ENCODE data around the gene UFC1.

Gene UFC1

DNA sequence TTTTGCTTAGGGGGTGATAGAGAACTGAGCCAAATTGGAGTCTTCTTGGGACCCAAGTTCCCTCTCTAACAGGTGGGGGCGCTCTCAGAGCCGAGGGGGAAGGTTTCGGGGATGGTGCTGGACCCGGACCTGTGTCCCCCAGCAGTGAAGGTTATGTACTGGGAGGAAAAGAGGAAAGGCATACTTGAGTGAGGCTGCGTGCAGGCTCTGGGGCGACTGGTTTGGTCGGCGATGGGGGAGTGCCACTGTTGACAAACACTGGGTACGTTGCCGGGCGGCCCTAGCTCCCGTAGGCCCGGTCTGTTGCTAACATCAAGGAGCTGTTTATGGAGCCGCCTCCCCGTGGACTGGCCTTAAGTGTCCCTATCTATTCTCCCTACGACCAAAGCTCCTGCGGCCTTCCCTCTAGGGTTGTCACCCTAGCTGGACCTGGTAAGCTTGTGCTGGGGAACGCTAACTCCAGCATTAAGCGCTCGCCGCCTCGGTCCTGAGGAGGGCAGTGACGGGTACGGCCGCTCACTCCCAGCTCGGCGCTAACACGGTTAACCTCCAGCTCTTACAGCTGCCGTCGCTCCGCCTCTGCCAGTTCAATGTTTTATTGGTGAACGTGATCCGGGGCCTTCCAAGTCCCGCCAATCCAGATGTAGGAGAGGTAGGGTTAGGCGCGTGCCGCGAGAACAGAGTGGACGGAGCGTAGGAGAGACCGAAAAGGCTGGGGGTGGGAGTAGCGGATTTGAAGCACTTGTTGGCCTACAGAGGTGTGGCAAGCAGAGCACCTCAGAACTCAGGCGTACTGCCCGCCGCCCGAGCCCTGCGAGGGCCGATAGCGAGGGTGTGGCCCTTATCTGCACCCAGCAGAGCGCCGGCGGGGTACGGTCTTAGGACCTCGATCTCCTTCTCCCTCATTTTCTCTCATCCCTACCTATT, 12.2 kb downstream of the UFC1 start, which contains the start of gene PPOX:
TSS of gene PPOX (plus strand) at position 685 of the 927 bp plus-strand sequence. CDS start 422 bp downstream, outside the sequence.
- DNase-seq (ENCODE audit: low spot score in 2 of 2) = peak; percentile 85 to 90
- peak; percentile 92 for ATAC-seq (replicated peaks; ENCODE audit: extremely low read depth, poor library complexity, severe bottlenecking)
- Mint-ChIP-seq H3K36me3 (ENCODE audit: insufficient read depth) (peaks cover 20% of the 10 kb centered on the region), H3K4me3 (peak within 1 kb of the TSS; percentile 76), H3K9me3 (no peaks in the 10 kb centered on the region), H3K27me3 (no peaks in the 10 kb centered on the region), H3K27ac (ENCODE audit: low read depth) (peak within 1 kb of the TSS; percentile 98), H3K4me1 (peaks cover 55% of the 10 kb centered on the region)

DNA sequence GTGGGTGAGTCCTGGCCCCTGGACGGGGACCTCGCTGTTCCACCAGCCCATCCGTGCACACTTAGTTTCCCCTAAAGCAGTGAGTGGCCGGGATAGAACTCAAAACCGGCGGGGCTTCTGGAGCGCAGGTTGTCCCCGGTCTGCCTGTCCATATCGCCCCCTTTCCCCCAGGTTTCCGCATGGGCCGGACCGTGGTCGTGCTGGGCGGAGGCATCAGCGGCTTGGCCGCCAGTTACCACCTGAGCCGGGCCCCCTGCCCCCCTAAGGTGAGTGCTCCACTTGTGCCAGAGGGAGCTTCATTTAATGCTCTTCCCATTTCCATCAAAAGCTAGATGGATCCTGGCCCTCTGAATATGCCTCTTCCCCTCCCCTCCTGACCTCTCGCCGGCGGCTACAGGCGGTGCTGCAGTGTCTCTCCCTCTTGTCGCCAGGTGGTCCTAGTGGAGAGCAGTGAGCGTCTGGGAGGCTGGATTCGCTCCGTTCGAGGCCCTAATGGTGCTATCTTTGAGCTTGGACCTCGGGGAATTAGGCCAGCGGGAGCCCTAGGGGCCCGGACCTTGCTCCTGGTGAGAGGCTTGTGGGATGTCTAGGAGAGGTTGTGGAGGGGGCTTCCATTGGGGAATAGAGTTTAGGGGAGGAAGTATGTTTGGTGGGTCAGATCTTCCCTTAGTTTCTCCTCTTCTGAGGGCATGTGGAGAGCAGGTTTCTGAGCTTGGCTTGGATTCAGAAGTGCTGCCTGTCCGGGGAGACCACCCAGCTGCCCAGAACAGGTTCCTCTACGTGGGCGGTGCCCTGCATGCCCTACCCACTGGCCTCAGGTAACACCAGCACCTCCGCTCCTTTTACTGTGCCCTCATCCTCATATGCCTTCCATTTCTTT, 13.1 kb downstream of the UFC1 start:
- Mint-ChIP-seq H3K4me3 (peak overlapping the region; percentile 76), H3K27ac (ENCODE audit: low read depth) (peak overlapping the region; percentile 98), H3K27me3 (no peaks in the 10 kb centered on the region), H3K4me1 (peaks cover 53% of the 10 kb centered on the region), H3K36me3 (ENCODE audit: insufficient read depth) (peaks cover 29% of the 10 kb centered on the region), H3K9me3 (no peaks in the 10 kb centered on the region)
- no peak for ATAC-seq (replicated peaks; ENCODE audit: extremely low read depth, poor library complexity, severe bottlenecking)
- no peak for DNase-seq (ENCODE audit: low spot score in 2 of 2)

DNA sequence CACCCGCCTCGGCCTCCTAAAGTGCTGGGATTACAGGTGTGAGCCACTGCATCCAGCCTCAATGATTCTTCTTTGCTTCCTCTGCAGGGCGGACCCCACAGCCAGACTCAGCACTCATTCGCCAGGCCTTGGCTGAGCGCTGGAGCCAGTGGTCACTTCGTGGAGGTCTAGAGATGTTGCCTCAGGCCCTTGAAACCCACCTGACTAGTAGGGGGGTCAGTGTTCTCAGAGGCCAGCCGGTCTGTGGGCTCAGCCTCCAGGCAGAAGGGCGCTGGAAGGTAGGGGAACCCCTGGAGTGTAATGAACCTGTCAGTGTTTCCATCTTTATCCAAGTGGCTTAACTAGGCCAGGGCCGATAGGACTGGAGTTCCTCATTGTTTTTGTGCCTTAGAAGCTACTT, 15.1 kb downstream of the UFC1 start:
- Mint-ChIP-seq H3K9me3 (no peaks in the 10 kb centered on the region), H3K4me3 (peak overlapping the region; percentile 76), H3K27ac (ENCODE audit: low read depth) (no peak overlapping the region), H3K27me3 (no peaks in the 10 kb centered on the region), H3K36me3 (ENCODE audit: insufficient read depth) (peaks cover 41% of the 10 kb centered on the region), H3K4me1 (peaks cover 63% of the 10 kb centered on the region)
- DNase-seq (ENCODE audit: low spot score in 2 of 2) (no peak), ATAC-seq (replicated peaks; ENCODE audit: extremely low read depth, poor library complexity, severe bottlenecking) (no peak)

DNA sequence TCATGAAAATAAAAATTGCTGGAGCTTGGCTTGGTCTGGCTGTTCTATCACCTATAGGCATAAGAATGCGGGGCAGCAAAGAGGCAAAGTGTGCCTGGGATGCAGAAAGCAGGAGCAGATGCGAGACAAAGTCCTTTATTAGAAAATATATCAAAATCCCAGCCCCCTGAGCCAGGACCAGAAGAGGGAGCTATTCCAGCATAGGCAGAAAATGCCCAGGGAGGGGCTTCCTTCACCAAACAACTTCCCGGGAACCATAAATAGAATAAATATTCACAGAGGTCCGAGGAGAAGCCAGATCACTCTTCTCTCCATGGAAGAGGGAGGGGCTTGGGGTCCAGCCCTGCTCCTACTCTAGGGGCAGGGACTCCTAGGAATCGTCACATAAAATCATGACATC, 17.4 kb downstream of the UFC1 start:
- DNase-seq (ENCODE audit: low spot score in 2 of 2) (no peak), ATAC-seq (replicated peaks; ENCODE audit: extremely low read depth, poor library complexity, severe bottlenecking) (no peak)
- H3K36me3 Mint-ChIP-seq (ENCODE audit: insufficient read depth) = peaks cover 44% of the 10 kb centered on the region
- peaks cover 69% of the 10 kb centered on the region for H3K4me1 Mint-ChIP-seq
- H3K27ac Mint-ChIP-seq (ENCODE audit: low read depth) = peak overlapping the region; percentile 73
- no peak overlapping the region for H3K4me3 Mint-ChIP-seq
- H3K9me3 Mint-ChIP-seq = no peaks in the 10 kb centered on the region
- H3K27me3 Mint-ChIP-seq = no peaks in the 10 kb centered on the region

DNA sequence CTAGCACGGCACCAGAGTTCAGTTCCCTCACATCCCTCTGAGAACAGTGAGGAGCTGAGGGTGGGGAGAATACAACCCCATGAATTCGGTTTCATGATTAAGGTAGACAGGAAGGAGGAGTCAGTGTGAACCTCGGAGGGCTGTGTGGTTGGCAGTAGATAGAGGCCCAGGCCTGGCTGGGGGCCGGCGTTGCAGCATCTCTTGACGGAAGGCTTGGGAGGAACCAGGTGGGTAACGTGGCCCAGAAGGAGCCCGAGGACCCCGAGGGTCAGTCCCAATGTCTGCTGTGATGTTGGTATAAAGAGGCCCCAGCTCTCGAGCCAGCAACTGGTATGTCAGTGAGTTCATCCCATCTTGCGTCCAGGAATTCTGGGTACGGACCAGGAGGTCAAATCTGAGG, 17.9 kb downstream of the UFC1 start:
- peaks cover 69% of the 10 kb centered on the region for H3K4me1 Mint-ChIP-seq
- no peaks in the 10 kb centered on the region for H3K27me3 Mint-ChIP-seq
- H3K9me3 Mint-ChIP-seq = no peaks in the 10 kb centered on the region
- DNase-seq (ENCODE audit: low spot score in 2 of 2) (no peak), ATAC-seq (replicated peaks; ENCODE audit: extremely low read depth, poor library complexity, severe bottlenecking) (no peak)
- H3K36me3 Mint-ChIP-seq (ENCODE audit: insufficient read depth) = peaks cover 42% of the 10 kb centered on the region
- H3K27ac Mint-ChIP-seq (ENCODE audit: low read depth) = peak overlapping the region; percentile 73
- H3K4me3 Mint-ChIP-seq = no peak overlapping the region

DNA sequence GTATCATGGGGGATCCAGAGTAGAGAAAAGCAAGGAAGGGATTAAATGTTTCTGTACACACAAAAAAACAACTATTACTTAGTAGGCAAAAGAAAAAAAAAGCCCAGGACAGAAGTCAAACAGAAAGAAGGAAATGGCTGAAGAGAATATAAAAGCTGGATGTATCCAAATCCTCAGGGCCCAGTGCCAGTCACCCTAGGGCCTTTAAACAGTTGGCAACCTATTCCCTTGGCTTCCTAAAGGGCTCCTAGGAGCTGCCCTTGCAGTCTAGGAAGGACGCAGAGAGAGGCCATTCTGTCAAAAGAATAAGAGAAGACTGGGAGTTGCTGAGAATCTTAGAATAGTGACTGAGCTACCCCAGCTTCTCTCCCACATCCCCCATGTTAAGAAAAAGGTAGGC, 18.6 kb downstream of the UFC1 start:
- H3K36me3 Mint-ChIP-seq (ENCODE audit: insufficient read depth) = peaks cover 47% of the 10 kb centered on the region
- no peak for ATAC-seq (replicated peaks; ENCODE audit: extremely low read depth, poor library complexity, severe bottlenecking)
- H3K27ac Mint-ChIP-seq (ENCODE audit: low read depth) = peak overlapping the region; percentile 71
- H3K9me3 Mint-ChIP-seq = no peaks in the 10 kb centered on the region
- H3K27me3 Mint-ChIP-seq = no peaks in the 10 kb centered on the region
- no peak for DNase-seq (ENCODE audit: low spot score in 2 of 2)
- H3K4me3 Mint-ChIP-seq = no peak overlapping the region
- peaks cover 70% of the 10 kb centered on the region for H3K4me1 Mint-ChIP-seq

DNA sequence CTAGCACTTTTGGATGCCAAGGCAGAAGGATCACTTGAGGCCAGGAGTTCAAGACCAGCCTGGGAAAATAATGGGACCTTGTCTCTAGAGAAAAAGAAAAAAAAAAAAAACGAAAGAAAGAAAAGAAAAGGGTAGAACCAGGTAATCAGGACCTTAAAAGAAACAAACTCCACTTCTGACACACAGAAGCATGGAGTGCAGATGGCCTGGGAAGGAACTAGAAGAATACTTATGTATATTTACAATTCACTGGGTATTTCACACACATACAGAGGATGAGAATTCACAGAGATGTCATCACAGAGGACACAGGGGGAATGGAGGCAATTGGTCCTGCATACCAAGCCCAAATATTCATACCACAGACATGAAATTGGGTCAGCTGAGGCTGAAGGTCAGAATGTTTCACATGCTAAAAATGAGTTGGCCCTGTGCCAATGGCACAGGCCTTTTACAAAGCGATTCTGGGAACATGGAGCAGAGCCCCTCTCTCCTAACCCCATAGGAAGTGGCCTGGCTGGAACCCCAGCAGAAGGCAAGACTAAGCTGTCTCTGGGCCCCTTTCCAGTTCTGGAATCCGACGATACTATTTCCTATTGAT, 19.1 kb downstream of the UFC1 start:
- DNase-seq (ENCODE audit: low spot score in 2 of 2) = no peak
- Mint-ChIP-seq H3K27me3 (no peaks in the 10 kb centered on the region), H3K27ac (ENCODE audit: low read depth) (no peak overlapping the region), H3K4me3 (no peak overlapping the region), H3K9me3 (no peaks in the 10 kb centered on the region), H3K36me3 (ENCODE audit: insufficient read depth) (peaks cover 49% of the 10 kb centered on the region), H3K4me1 (peaks cover 73% of the 10 kb centered on the region)
- no peak for ATAC-seq (replicated peaks; ENCODE audit: extremely low read depth, poor library complexity, severe bottlenecking)

DNA sequence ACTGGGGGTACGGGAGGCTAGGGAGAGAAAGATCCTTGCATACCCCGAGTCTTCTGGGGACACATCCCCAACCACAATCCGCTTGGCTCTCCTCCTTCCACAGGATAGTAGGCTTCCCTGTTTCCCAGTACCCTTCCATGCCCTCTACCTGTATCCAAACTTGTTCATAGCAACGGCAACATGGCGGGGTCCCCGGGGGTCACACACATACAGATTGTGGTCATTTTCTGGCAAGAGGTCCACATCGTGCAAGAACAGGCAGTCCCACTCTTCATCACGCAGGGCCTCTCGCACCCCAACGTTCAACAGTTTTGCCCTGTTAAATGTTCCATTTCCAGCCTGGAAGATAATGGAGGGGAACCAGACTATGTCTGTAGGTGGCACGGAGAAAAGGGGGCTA, 19.9 kb downstream of the UFC1 start:
- Mint-ChIP-seq H3K4me1 (peaks cover 70% of the 10 kb centered on the region), H3K4me3 (no peak overlapping the region), H3K27me3 (no peaks in the 10 kb centered on the region), H3K9me3 (no peaks in the 10 kb centered on the region), H3K36me3 (ENCODE audit: insufficient read depth) (peaks cover 49% of the 10 kb centered on the region), H3K27ac (ENCODE audit: low read depth) (no peak overlapping the region)
- ATAC-seq (replicated peaks; ENCODE audit: extremely low read depth, poor library complexity, severe bottlenecking) = no peak
- DNase-seq (ENCODE audit: low spot score in 2 of 2) = no peak

DNA sequence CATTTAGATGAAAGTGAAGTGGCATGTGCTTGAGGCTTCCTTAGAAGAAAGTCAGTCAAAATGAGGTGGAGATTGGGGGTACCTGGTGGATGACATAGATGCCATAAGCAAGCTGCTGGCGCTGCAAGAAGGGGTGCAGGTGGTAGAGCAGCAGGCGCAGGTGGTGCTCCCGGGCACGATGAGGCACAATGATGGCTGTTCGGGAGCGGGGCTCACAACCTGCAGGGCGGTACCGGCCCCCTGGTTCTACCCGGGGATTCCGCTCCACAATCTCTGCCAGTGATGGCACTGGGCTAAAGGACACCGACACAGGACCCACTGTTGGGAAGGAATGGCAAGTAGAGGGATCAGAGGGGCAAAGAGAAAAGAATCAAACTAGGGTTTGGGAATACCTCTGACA, 21.1 kb downstream of the UFC1 start:
- Mint-ChIP-seq H3K27me3 (no peaks in the 10 kb centered on the region), H3K27ac (ENCODE audit: low read depth) (no peak overlapping the region), H3K9me3 (no peaks in the 10 kb centered on the region), H3K4me1 (peaks cover 70% of the 10 kb centered on the region), H3K36me3 (ENCODE audit: insufficient read depth) (peaks cover 50% of the 10 kb centered on the region), H3K4me3 (peak overlapping the region; percentile 97)
- ATAC-seq (replicated peaks; ENCODE audit: extremely low read depth, poor library complexity, severe bottlenecking) (no peak), DNase-seq (ENCODE audit: low spot score in 2 of 2) (no peak)

DNA sequence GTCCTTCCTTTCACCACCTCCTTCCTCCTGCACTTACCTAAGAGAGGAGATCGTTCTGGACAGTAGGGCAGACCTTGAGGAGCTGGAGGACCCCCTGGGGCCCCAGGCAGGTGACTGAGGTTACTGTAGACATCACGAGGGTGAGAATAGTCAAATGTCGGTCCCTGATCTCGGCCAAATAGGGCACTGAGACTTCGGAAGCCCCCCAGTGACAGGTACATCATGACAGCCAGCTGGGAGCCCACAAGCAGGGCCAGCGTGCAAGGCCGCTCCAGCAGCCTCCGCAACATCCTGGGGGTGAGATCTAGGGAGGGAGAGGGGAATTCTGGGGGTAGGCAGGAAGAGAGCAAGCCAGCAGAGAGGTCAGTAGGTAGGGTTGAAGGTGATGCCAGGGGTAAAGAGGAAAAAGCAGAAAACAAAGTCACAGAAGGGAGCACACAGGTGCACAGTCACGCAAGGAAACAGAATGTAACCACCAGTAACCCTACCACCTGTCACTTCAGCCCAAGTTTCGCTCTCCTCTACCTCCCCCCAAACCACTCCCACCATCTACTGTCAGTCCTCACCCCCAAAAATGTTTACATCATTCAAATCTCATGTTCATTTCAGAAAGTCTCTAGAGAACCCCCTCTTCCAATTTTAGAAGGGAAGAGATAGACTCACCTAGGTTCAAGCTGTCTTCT, 22.1 kb downstream of the UFC1 start:
- no peak for DNase-seq (ENCODE audit: low spot score in 2 of 2)
- Mint-ChIP-seq H3K36me3 (ENCODE audit: insufficient read depth) (peaks cover 53% of the 10 kb centered on the region), H3K27ac (ENCODE audit: low read depth) (peak overlapping the region; percentile 97), H3K4me1 (peaks cover 78% of the 10 kb centered on the region), H3K4me3 (peak overlapping the region; percentile 97), H3K9me3 (no peaks in the 10 kb centered on the region), H3K27me3 (no peaks in the 10 kb centered on the region)
- no peak for ATAC-seq (replicated peaks; ENCODE audit: extremely low read depth, poor library complexity, severe bottlenecking)

DNA sequence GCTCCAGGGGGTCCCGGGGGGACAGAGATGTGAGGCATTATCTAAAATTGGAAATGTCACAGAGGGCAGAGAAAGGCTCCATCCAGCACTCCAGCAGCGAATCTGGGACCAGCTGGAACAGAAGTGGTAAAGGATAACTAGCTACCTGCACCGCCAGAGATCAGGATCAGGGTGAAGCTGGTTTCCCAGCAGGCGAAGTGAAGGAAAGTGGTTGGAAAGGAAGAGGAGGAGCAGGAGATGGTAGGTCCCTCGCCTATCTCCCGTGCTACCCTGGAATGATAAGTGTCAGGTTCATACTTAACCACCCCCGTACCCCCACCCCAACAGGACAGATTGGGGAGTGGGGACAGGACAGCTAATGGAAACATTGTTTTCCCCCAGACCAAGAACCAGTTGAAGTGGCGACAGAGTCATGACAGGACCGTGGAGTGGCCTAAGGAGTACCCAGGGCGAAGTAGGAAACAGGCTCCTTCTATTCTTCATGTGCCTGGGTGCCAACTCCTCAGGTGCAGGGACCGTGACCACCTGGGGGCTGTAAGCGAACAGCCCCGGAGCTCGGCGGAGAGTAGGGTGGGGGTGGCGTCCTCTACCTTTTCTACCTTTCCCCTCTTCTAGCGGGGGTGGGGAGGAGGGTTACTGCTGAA, 22.8 kb downstream of the UFC1 start:
- H3K27me3 Mint-ChIP-seq = no peaks in the 10 kb centered on the region
- peaks cover 46% of the 10 kb centered on the region for H3K36me3 Mint-ChIP-seq (ENCODE audit: insufficient read depth)
- no peak for DNase-seq (ENCODE audit: low spot score in 2 of 2)
- H3K27ac Mint-ChIP-seq (ENCODE audit: low read depth) = peak overlapping the region; percentile 97
- ATAC-seq (replicated peaks; ENCODE audit: extremely low read depth, poor library complexity, severe bottlenecking) = peak; percentile 16
- peak overlapping the region; percentile 97 for H3K4me3 Mint-ChIP-seq
- H3K9me3 Mint-ChIP-seq = no peaks in the 10 kb centered on the region
- H3K4me1 Mint-ChIP-seq = peaks cover 77% of the 10 kb centered on the region

Data from central memory CD8-positive, alpha-beta T cell (primary cell).